Mucosa of gallbladder (tissue), 1 donor: ENCODE data around the gene PARP3. TPM values are rescaled to one million over a fixed set of nuclear protein-coding genes. Genes with fewer than 3 reads are reported as not detected.
"Not testable (repeated sequence)": the region's sequence is repeated elsewhere in the genome, so short reads cannot be mapped to it uniquely, and the experiment has no call there.

Experiments
- DNase-seq: peaks from one replicate; pipeline ENCODE4 v3.0.0-alpha.2; 2020; ENCODE audit warnings: low spot score
- total RNA-seq: library from RNA; stranded (reverse); gene quantifications from one replicate; pipeline ENCODE4 v1.2.1, GENCODE V29; 2021
- donor health status: DM: no; HTN: no; CAD: no.

PARP3 gene
- total RNA-seq: 25.4 TPM

DNA sequence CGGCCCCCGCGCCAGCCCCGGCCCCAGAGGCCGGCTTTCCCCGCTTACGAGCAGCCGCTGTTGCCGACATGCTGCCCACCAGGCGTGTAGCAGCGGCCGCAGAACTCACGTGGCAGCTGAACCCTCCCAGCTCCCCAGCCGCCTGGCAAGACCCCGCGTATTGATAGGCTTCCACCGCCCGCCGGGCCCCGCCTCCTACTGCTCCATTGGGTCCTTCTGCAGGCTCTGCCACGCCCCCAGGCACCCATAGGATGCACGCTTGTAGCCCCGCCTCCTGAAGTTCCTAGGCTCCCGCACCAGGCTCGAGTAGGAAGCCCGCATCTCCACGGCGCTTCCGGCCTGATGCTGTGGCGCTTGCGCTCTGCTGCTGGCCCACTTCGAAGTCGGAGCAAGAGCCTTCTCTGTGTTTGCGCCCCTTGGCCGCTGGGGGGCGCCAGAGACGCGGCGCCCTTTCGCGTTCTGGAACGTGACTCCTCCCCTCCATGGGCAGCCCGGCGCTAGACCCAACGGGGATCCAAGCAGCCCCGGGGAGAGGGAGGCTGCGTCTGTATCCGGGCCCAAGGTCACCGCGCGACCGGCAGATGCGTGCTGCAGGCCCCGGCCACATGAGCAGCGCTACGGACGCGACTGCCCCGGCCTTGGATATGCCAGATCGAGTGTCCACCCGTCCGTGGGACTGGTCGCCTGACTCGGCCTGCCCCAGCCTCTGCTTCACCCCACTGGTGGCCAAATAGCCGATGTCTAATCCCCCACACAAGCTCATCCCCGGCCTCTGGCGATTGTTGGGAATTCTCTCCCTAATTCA is at the start of gene PARP3, which contains the start of gene RRP9:
TSS of gene PARP3 (plus strand) at position 566 of the 805 bp plus-strand sequence. CDS start 993 bp downstream, outside the sequence.
TSS of gene RRP9 (minus strand) at position 107 of the 805 bp plus-strand sequence. CDS start at position 70, 37 bp downstream.
- peak; percentile 100 for DNase-seq

DNA sequence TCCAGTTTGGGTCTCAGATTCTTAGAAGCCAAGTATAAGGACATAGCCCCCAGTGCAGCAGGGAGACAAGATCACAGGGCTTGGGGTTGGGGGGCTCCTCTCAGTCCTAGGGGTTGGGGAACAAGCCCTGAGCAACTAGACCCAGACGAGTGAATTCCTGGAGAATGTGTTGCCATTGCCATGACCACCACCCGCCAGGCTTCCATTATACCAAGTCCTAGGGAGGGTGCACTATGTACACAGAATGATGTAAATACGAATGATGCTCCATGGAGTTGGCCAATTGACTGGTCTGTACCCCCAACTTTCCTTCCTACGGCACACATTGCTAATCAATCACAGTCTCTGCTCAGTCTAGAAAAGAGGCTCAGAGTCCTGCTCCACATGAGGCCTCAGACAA is 47.8 kb upstream of the PARP3 start:
- DNase-seq: no peak

DNA sequence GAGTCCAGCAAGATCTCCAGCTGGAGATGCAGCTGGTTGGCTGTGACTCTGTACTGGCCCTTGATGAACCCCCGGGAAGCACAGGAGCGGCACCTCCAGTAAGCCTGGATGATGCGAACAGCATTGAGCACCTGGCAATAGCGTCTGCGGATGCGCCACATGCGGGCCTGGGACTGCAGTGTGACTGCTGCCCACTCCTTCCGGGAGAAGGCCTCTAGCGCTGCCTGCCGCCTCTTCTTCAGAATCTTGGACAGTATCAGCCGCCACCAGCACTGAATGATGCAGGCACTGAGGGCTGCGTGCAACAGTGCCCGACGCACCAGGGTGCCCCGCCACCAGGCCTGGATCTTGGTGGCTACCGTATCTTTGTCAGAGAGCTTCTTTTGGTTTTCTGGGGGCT is 47.2 kb upstream of the PARP3 start:
- no peak for DNase-seq

DNA sequence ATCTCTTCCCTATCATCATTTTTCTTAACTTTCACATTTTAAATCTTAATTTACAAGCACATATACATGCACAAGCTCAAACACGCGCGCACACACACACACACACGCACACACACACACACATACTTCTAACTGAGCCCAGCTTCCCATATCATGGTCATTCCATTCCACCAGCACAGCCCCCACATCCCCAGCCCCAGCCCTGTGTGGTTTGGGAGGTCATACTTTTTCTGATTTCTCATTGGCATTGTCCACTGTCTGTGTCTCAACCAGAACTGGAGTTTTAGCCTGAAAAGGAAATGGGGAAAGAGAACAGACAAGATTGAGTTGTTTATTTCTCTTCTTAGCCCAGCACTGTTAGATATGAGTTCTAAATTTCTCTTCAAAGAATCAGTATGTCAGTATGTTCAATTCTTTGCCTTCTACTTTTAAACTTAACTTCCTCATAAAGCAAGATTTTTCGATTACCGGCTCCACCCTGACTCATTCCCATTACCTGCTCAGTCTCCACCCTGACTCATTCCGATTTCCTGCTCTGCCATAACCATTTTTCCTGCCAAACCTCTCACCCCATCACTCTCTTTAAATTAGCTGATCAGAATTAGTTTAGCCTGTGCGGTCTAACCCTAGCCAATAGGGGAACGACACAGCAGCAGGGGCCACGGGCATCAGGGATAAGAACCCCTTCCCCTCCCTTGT is 45.4 kb upstream of the PARP3 start:
- DNase-seq: no peak

DNA sequence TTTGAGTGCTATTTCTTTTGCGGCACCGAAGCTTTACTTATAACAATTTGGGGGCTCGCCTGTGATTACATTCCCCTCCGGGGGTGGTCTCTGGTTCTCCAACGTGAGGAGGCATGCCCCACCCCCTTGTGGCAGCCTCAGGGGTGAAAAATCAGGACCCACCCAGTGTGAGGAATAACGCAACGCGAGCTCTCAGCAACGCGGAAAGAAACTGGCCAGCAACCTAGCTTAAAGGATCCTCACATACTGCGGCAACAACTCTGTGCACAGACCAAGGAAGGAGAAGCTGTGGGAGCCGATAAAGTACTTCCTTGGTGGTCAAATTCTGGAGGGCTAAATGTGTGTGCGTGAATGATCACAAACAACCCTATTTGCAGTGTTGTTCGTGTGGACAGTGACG is 44.8 kb upstream of the PARP3 start:
- DNase-seq: no peak

DNA sequence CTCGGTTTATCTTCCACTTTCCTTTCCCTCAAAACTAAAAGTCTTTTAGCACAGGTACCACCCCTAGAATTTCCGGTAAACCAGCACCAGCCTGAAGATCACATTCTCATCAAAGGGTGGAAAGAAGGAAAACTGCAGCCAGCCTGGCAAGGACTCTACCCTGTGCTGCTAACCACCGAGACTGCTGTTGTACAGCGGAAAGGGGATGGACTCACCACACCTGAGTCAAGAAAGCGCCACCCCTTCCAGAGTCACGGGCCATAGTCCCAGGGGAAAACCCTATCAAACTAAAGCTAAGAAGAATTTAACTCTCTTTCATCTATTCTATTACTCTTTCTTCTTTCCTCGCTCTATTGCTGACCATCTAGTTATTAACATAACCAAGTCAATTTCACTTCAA is 42.1 kb upstream of the PARP3 start:
- not testable (repeated sequence) for DNase-seq

DNA sequence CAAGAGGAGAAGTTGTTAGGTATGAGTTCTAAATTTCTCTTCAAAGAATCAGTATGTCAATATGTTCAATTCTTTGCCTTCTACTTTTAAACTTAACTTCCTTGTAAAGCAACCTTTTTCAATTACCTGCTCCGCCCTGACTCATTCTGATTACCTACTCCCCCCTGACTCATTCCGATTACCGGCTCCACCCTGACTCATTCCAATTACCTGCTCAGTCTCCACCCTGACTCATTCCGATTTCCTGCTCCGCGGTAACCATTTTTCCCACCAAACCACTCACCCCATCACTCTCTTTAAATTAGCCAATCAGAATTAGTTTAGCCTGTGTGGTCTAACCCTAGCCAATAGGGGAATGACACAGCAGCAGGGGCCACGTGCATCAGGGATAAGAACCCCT is 39.8 kb upstream of the PARP3 start:
- not testable (repeated sequence) for DNase-seq

DNA sequence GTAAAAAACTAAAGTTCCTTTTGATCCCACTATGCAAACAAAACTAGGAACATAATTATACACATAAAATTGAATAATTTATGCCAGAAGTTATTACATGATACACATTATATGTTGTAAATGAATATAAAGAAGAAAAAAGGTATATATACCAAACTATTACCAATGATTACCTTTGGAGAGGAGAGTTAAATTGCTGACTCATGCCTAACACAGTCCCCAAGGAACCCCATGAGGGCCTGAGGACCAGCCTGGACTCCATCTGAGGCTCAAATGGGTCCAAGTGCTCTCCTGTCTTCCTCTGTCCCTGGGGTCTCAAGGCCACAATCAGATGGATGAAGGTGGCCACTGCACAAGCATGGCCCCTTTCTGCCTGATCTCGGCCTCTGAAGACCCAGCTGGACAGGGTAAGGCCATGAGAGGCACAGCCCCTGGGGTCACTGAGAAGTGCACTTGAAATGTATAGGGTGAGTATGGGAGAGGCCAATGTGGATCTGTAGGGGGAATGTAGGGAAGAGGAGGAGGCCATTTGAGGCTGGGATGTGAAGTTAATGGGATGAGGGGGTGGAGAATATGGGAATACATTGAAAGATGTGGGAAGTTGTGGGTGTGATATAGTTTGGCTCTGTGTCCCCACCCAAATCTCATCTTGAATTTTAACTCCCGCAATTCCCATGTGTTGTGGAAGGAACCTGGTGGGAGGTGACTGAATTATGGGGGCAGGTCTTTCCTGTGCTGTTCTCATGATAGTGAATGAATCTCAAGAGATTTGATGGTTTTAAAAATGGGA is 37.9 kb upstream of the PARP3 start:
- DNase-seq: no peak

DNA sequence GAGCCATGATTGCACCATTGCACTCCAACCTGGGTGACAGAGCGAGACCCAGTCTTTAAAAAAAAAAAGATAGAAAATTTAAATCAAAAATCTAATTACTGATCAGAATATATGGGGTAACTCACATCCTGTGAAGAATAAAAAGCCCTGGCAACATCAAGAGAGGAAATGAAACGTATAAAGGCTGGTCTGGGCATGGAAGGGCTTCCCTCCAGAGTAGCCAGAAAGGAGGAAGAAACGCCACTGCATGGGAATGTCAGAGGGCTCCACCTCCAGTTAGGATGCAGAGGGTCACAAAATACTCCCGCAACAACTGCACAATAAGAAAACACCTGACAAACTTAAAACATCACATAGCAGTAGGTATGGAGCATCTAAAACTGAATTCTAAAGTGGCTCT is 34.1 kb upstream of the PARP3 start:
- DNase-seq: no peak

DNA sequence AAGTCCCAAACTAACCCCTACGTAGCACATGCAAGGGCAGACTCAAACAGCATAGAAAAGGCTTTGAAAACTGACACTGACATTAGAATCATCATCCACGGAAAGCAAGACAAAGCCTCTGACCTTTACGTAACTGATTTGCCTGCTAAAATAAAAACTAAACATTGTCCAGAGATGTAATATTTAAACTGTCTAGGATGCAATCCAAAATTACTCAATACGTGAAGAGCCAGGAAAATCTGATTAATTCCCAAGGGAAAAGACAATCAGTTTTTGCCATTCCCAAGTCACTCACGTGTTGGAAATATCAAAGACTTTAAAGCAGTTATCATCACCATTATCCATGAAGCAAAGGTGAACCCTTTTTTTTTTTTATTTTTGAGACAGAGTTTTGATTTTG is 25.7 kb upstream of the PARP3 start:
- DNase-seq: no peak

DNA sequence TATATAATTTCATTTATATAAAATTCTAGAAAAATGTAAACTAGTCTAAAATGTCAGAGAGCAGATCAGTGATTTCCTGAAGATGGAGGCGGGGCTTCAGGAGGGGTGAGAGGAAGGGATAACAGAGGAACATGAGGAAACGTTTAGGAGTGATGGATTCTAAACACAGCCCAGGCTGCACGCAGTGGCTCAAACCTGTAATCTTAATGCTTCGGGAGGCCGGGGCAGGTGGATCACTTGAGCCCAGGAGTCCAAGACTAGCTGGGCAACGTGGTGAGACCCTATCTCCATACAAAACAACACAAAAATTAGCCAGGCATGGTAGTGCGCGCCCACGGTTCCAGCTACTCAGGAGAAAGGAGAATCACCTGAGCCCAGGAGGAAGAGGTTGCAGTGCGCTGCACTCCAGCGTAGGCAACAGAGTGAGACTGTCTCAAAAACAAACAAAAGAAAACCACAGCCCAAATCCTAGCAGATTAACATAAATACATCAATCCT is 21.0 kb upstream of the PARP3 start:
- DNase-seq: no peak

DNA sequence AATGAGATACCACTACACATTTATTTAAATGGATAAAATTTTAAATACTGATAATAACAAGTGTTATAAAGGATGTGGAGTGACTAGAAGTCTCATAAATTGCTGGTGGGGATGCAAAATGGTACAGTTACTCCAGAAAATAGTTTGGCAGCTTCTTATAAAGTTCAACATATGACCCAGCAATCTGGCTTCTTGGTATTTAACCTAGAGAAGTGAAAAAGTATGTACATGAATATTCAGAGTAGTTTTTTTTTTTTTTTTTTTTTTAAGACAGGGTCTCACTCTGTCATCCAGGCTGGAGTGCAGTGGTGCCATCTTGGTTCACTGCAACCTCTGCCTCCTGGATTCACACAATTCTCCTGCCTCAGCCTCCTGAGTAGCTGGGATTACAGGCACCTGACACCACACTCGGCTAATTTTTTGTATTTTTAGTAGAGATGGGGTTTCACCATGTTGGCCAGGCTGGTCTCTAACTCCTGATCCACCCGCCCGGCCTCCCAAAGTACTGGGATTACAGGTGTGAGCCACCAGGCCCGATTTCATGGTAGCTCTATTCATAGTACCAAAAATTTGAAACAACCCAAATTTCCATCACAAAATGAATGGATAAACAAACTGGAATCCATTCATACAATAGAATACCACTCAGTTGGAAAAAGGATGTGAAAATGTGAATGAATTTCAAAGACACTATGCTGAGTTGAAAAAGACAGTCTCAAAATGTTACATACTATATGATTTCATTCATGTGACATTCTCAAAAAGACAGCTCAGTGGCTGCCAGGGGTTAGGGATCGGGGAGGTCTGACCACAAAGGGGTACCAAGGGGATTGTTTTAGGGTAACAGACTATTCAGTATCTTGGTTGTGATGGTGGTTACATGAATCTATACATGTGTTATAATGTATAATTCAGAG is 14.8 kb upstream of the PARP3 start:
- no peak for DNase-seq

DNA sequence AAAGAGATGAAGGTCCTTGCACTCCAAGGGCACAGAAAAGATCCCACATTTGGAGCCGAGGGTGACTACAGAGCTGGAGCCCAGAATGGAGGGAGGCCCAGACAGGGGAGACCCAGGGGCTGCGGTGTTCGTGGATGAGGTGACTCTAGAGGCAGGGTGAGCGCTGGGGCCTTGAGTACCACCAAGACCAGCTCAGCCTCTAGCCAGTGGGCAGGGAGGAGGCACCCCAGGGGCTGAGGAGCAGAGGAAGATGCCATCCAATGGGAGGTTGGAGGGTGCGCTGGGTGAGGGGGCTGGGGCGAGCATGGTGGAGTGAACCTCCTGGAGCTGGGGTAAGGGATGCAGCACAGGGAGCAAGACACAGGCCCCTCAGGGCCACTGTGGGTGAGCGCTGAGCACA is 13.7 kb upstream of the PARP3 start:
- DNase-seq: no peak

DNA sequence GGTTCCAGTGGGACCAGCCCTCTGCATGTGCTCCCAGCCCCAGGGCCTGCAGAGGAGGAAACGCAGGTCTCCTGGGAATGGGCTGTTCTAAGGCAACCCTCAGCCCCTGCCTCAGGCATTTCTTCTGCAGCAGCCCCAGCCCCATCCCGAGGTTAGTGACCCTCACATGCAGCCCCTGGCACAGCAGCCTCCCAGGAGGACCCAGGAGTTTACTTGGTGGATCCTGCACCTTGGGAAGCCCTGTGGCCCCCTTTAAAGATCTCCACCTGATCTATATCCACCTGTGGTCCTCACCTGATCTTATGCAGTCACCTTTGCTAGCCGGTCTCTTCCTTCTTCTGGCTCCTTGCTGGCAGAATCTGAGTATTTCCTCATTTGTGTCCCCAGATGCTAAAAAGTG is 13.2 kb upstream of the PARP3 start:
- DNase-seq: not testable (repeated sequence)

DNA sequence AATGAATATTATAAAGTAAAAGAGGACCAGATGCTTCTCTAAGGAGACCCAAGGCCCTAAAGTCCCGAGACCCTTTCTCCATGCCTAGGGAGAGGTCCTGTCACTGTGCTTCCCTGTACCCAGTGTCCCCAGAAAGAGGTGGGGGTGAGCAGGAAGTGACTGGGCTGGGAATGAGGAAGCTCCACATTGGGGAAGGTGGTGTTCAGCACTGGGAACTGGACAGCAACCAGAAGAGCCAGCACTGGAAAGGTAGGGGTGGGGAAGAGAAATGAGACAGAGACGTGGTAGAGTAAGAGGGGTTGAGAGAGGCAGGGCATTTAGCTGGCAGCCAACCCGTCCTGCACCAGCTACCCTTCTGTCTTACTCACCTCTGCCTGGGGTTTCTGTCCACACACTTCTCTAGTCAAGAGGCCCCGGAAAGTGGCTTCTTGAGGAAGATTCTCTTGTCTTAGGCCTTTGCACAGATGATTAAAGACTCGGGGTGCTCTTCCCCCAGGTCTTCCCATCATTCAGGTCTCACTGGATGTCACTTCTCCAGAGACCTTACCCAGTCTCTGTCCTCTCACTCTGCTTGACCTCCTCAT is 12.7 kb upstream of the PARP3 start:
- no peak for DNase-seq

DNA sequence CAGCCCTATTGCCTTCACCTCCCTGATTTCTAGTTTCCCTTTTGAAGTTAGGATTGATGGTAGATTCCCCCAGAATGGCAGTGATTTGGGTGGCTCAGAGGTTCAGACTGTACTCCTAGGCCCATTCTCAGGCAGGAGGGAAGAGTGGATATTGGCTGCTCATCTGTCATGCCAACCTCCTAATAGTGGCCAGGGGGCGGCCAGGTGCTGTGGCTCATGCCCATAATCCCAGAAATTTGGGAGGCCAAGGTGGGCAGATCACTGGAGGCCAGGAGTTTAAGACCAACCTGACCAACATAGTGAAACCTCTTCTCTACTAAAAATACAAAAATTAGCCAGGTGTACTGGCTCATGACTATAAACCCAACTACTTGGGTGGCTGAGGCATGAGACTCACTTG is 11.7 kb upstream of the PARP3 start:
- no peak for DNase-seq

DNA sequence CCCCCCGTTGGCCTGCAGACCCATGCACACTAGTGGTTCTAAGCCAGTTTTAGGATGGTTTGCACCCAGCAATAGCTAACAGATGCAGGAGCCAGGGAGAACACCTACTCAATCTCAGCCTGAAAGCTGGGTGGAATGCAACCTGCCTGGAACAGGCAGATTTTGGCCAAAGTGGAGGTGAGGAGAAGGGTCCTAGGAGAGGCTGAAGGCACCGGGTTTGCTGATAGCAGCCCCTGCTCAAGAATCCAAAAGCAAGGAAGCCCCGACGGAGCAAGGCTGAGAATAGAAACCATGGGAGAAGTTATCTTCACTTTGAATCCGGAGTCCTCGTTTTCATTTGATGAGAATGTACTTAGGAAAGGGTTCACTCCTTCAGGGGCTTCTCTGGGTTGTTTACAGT is 10.4 kb upstream of the PARP3 start:
- no peak for DNase-seq

DNA sequence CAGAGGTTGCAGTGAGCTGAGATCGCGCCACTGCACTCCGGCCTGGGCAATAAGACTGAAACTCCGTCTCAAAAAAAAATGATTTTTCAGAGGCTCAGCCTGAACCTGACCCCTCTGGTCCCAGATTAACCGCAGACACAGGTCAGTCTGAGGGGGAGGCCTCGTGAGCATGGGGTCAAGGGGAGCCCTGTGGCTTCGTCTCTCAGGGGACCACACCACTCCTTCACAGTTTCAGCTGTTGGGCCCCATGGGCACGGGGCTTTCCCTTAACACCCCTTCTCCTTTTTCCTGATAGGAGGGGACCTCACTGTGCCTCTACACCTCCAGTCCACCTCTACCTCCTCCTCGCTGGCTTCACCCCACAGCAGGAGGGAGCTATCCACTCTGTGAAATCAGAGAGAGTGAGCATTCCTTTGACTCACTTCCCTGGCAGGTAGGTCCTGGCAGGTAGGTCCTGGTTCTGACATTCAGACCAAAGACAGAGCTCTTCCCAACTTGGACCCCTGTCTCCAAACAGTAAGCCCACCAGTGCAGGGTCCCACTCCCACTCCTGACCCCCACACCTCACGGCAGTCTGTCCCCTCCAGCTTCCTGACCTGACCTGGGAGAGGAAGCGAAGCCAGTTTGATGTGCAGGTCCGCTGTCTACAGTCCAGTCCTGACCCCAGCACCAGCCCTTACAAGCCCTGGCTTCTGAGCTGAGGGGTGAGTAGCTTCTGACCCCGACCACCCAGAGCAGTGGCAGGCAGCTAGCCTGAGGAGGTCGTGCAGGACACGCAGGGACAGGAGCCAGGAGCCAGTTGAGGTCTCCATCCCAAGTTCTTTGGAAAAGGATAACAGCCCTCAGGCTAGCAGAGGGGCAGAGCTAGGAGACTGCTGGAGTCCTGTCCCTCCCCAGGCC is 9.4 kb upstream of the PARP3 start:
- no peak for DNase-seq

DNA sequence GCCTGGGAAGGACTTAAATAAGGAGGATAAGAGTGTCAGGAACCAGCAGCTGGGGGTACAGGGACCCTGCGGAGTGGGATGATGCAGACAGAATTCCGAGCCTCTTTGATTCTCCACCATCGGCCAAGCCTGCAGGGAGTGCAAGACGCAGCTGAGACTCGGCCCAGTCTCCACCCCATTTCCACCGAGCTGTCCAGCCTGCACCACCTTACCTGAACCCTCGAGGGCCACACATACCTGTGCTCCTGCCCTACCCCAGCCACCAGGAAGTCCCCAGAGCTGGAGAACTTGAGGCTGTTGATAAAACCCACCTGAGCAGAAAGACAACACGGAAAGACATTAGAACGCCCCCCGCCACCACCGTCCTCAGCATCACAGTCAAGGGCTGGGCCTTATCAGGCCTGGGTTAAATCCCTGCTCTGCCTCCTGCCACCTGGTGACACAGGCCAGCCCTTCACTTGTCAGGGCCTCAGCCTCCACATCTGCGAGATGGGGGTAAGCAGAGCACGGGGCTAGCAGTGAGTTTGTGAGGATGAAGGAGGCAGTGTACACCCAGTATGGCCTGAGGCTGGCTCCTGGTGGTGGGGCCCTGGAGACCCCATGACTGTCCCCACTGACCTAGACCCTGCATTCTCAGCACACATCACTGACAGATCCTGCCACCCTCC is 8.6 kb upstream of the PARP3 start:
- DNase-seq: no peak
